GM23338 (cell line): ENCODE results near the gene S100A7. TPM values are rescaled to one million over a fixed set of nuclear protein-coding genes. Genes with fewer than 3 reads are reported as not detected.

Source experiments
- ATAC-seq: fragments of 200-7000 bp; cut with Tn5 transposase; 3 replicates; pipeline ENCODE4 v1.9.1; 2020
- DNase-seq: peaks from one replicate; pipeline ENCODE4 v3.0.0-alpha.2; 2015; ENCODE audit warnings: low spot score
- H2AFZ ChIP-seq: fragments of 200-600 bp; sonication (generic); 2 replicates; pipeline ENCODE4 v1.8.0; 2016; ENCODE audit warnings: antibody characterized with exemption, mild to moderate bottlenecking, moderate library complexity
- H3F3A ChIP-seq: fragments of 200-600 bp; sonication (generic); replicated peaks from 2 replicates; pipeline ENCODE4 v1.8.0; 2017; ENCODE audit warnings: antibody characterized with exemption, mixed run types, low read depth
- H3K27ac ChIP-seq: fragments of 200-600 bp; sonication (generic); 2 replicates; pipeline ENCODE4 v1.6.1; 2016; ENCODE audit warnings: low read depth
- H3K27me3 ChIP-seq: fragments of 200-600 bp; sonication (generic); 2 replicates; pipeline ENCODE4 v1.8.0; 2016; ENCODE audit warnings: mild to moderate bottlenecking, mixed run types, moderate library complexity; ENCODE audit not compliant: insufficient read depth
- H3K36me3 ChIP-seq: fragments of 200-600 bp; sonication (generic); 2 replicates; pipeline ENCODE4 v1.8.0; 2016; ENCODE audit warnings: mild to moderate bottlenecking; ENCODE audit not compliant: insufficient read depth
- H3K4me1 ChIP-seq: fragments of 200-600 bp; sonication (generic); 2 replicates; pipeline ENCODE4 v1.8.0; 2016; ENCODE audit warnings: mild to moderate bottlenecking, moderate library complexity; ENCODE audit not compliant: insufficient read depth
- H3K4me2 ChIP-seq: fragments of 200-600 bp; sonication (generic); 2 replicates; pipeline ENCODE4 v1.7.1; 2017; ENCODE audit warnings: mixed run types
- H3K4me3 ChIP-seq: fragments of 200-600 bp; sonication (generic); 2 replicates; pipeline ENCODE4 v1.6.1; 2016; ENCODE audit warnings: mixed run types
- H3K79me2 ChIP-seq: fragments of 200-600 bp; sonication (generic); replicated peaks from 2 replicates; pipeline ENCODE4 v1.8.0; 2017; ENCODE audit warnings: mild to moderate bottlenecking; ENCODE audit not compliant: insufficient read depth
- H3K9me2 ChIP-seq: fragments of 200-600 bp; sonication (generic); 2 replicates; pipeline ENCODE4 v1.8.0; 2017; ENCODE audit not compliant: insufficient read depth
- H4K20me1 ChIP-seq: fragments of 200-600 bp; sonication (generic); replicated peaks from 2 replicates; pipeline ENCODE4 v1.8.0; 2017; ENCODE audit warnings: mild to moderate bottlenecking; ENCODE audit not compliant: insufficient read depth
- H3K27ac Mint-ChIP-seq: 2 replicates; pipeline ENCODE4 v1.8.0; 2020; ENCODE audit warnings: inconsistent platforms, mild to moderate bottlenecking, moderate library complexity, mixed read lengths
- H3K27me3 Mint-ChIP-seq: 3 replicates; pipeline ENCODE4 v1.8.0; 2022; ENCODE audit warnings: low read depth, mild to moderate bottlenecking, moderate library complexity, mixed read lengths, inconsistent platforms; ENCODE audit not compliant: insufficient read depth, poor library complexity
- H3K36me3 Mint-ChIP-seq: 3 replicates; pipeline ENCODE4 v1.8.0; 2021; ENCODE audit warnings: low read depth, mild to moderate bottlenecking, inconsistent platforms, moderate library complexity, mixed read lengths
- H3K4me1 Mint-ChIP-seq: 3 replicates; pipeline ENCODE4 v1.8.0; 2020; ENCODE audit warnings: mild to moderate bottlenecking, inconsistent platforms, mixed read lengths
- H3K4me3 Mint-ChIP-seq: 3 replicates; pipeline ENCODE4 v1.8.0; 2021; ENCODE audit warnings: moderate library complexity, mild to moderate bottlenecking, inconsistent platforms, mixed read lengths
- H3K9me3 Mint-ChIP-seq: 3 replicates; pipeline ENCODE4 v1.8.0; 2020; ENCODE audit warnings: moderate library complexity, mild to moderate bottlenecking, inconsistent platforms, mixed read lengths
- CREB1 ChIP-seq: fragments of 250-450 bp; sonication (Bioruptor Pico); IDR thresholded peaks from 2 replicates; pipeline ENCODE4 v1.5.0; 2020; ENCODE audit warnings: low read depth, mild to moderate bottlenecking, moderate library complexity
- CTCF ChIP-seq, 2 experiments: fragments of 200-600 bp in 1 of 2; sonication (generic) in 1 of 2; conservative IDR thresholded peaks; 2 replicates each; pipeline versions ENCODE4 v1.5.1 to v1.6.1; 2016 to 2017; ENCODE audit warnings: antibody characterized with exemption in 2 of 2, low read depth in 2 of 2, mild to moderate bottlenecking in 2 of 2, moderate library complexity in 1 of 2
- EZH2 ChIP-seq: fragments of 200-600 bp; sonication (generic); IDR thresholded peaks from one replicate; pipeline ENCODE4 v1.8.0; 2017; ENCODE audit warnings: antibody characterized with exemption, mild to moderate bottlenecking, low read depth; ENCODE audit not compliant: unreplicated experiment
- EZH2phosphoT487 ChIP-seq: fragments of 200-600 bp; sonication (generic); IDR thresholded peaks from one replicate; pipeline ENCODE4 v1.8.1; 2018; ENCODE audit warnings: antibody characterized with exemption; ENCODE audit not compliant: unreplicated experiment
- JUNB ChIP-seq: IDR thresholded peaks from one replicate; pipeline ENCODE4 v1.6.1; 2016; ENCODE audit warnings: antibody characterized with exemption; ENCODE audit not compliant: unreplicated experiment
- NANOG ChIP-seq: IDR thresholded peaks from 2 replicates; pipeline ENCODE4 v1.6.1; 2016; ENCODE audit warnings: antibody characterized with exemption, borderline replicate concordance
- REST ChIP-seq: IDR thresholded peaks from one replicate; pipeline ENCODE4 v1.6.1; 2018; ENCODE audit warnings: antibody characterized with exemption; ENCODE audit not compliant: unreplicated experiment
- STAT1 ChIP-seq: IDR thresholded peaks from one replicate; pipeline ENCODE4 v1.6.1; 2016; ENCODE audit warnings: antibody characterized with exemption; ENCODE audit not compliant: unreplicated experiment
- polyA plus RNA-seq: library from polyadenylated mRNA; unstranded; fragments of >200 nt; fragmentation: Nextera tagmentation; extraction: Ambion mirVana; gene quantifications from 2 replicates; pipeline ENCODE4 v1.2.1, GENCODE V29; 2016
- total RNA-seq: library from RNA; depleted of rRNA; stranded (reverse); fragments of >200 nt; shearing (Covaris generic); gene quantifications from 2 replicates; pipeline ENCODE4 v1.2.3, GENCODE V29; 2014
- TF ChIP-seq, protein P1 (sequence below): fragments of 250-450 bp; sonication (Bioruptor Pico); IDR thresholded peaks from 2 replicates; pipeline ENCODE4 v1.5.0; 2020; ENCODE audit warnings: mild to moderate bottlenecking, moderate library complexity

The S100A7 gene
- total and polyA plus RNA-seq, 2 experiments from 2014 or later: not detected

- H3K4me3 ChIP-seq: no peak overlapping the region
- Mint-ChIP-seq H3K27me3 (no peaks in the 10 kb centered on the region), H3K9me3 (peaks cover 6% of the 10 kb centered on the region; the same call in 2 of the 3 replicates), H3K36me3 (no peaks in the 10 kb centered on the region), H3K4me3 (no peak overlapping the region), H3K4me1 (peaks cover 14% of the 10 kb centered on the region), H3K27ac (no peak overlapping the region)
- DNase-seq (no peak), ATAC-seq (no peak)
- H3K4me2 ChIP-seq: no peak overlapping the region
- no peak overlapping the region for H3K27ac ChIP-seq
- H4K20me1 ChIP-seq: no peaks in the 10 kb centered on the region
- no peaks in the 10 kb centered on the region for H3K9me2 ChIP-seq
- H2AFZ ChIP-seq: peak overlapping the region; percentile 63
- no peaks in the 10 kb centered on the region for H3F3A ChIP-seq
- TF ChIP-seq, protein P1, sequence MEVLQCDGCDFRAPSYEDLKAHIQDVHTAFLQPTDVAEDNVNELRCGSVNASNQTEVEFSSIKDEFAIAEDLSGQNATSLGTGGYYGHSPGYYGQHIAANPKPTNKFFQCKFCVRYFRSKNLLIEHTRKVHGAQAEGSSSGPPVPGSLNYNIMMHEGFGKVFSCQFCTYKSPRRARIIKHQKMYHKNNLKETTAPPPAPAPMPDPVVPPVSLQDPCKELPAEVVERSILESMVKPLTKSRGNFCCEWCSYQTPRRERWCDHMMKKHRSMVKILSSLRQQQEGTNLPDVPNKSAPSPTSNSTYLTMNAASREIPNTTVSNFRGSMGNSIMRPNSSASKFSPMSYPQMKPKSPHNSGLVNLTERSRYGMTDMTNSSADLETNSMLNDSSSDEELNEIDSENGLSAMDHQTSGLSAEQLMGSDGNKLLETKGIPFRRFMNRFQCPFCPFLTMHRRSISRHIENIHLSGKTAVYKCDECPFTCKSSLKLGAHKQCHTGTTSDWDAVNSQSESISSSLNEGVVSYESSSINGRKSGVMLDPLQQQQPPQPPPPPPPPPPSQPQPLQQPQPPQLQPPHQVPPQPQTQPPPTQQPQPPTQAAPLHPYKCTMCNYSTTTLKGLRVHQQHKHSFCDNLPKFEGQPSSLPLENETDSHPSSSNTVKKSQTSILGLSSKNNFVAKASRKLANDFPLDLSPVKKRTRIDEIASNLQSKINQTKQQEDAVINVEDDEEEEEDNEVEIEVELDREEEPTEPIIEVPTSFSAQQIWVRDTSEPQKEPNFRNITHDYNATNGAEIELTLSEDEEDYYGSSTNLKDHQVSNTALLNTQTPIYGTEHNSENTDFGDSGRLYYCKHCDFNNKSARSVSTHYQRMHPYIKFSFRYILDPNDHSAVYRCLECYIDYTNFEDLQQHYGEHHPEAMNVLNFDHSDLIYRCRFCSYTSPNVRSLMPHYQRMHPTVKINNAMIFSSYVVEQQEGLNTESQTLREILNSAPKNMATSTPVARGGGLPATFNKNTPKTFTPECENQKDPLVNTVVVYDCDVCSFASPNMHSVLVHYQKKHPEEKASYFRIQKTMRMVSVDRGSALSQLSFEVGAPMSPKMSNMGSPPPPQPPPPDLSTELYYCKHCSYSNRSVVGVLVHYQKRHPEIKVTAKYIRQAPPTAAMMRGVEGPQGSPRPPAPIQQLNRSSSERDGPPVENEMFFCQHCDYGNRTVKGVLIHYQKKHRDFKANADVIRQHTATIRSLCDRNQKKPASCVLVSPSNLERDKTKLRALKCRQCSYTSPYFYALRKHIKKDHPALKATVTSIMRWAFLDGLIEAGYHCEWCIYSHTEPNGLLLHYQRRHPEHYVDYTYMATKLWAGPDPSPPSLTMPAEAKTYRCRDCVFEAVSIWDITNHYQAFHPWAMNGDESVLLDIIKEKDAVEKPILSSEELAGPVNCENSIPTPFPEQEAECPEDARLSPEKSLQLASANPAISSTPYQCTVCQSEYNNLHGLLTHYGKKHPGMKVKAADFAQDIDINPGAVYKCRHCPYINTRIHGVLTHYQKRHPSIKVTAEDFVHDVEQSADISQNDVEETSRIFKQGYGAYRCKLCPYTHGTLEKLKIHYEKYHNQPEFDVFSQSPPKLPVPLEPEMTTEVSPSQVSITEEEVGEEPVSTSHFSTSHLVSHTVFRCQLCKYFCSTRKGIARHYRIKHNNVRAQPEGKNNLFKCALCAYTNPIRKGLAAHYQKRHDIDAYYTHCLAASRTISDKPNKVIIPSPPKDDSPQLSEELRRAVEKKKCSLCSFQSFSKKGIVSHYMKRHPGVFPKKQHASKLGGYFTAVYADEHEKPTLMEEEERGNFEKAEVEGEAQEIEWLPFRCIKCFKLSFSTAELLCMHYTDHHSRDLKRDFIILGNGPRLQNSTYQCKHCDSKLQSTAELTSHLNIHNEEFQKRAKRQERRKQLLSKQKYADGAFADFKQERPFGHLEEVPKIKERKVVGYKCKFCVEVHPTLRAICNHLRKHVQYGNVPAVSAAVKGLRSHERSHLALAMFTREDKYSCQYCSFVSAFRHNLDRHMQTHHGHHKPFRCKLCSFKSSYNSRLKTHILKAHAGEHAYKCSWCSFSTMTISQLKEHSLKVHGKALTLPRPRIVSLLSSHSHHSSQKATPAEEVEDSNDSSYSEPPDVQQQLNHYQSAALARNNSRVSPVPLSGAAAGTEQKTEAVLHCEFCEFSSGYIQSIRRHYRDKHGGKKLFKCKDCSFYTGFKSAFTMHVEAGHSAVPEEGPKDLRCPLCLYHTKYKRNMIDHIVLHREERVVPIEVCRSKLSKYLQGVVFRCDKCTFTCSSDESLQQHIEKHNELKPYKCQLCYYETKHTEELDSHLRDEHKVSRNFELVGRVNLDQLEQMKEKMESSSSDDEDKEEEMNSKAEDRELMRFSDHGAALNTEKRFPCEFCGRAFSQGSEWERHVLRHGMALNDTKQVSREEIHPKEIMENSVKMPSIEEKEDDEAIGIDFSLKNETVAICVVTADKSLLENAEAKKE (CRISPR knock-in tag): no peak
- TF ChIP-seq JUNB (no peak), EZH2 (no peak), CREB1 (CRISPR knock-in tag) (no peak), CTCF (conservative IDR thresholded peaks at IDR 0.05; ENCODE audit: low read depth in 2 of 2) (no peak), NANOG (no peak), REST (no peak), STAT1 (no peak), EZH2phosphoT487 (no peak)
- no peaks in the 10 kb centered on the region for H3K36me3 ChIP-seq
- no peaks in the 10 kb centered on the region for H3K27me3 ChIP-seq
- peaks cover 2% of the 10 kb centered on the region; the same call in 1 of the 2 replicates for H3K4me1 ChIP-seq
- no peaks in the 10 kb centered on the region for H3K79me2 ChIP-seq
Observed at GRCh38 chr1:153478692-153479618, 18.5 kb upstream of the S100A7 start.
